Spinal cord (tissue), 10 donors: Measurements from ENCODE around the gene SLC15A4. TPM values are rescaled to one million over a fixed set of nuclear protein-coding genes. Genes with fewer than 3 reads are reported as not detected.

Experiments
- DNase-seq, 6 donors: peaks; one replicate each; pipeline versions ENCODE4 v3.0.0 to v3.0.0-alpha.2; 2013 to 2015; ENCODE audit warnings: low spot score in 6 of 6, low read depth in 4 of 6
- H3K27ac ChIP-seq: one replicate; pipeline ENCODE4 v1.5.1; 2013; ENCODE audit warnings: low read depth, low read length, control low read depth
- H3K27me3 ChIP-seq: one replicate; pipeline ENCODE4 v1.6.1; 2013; ENCODE audit warnings: low read length; ENCODE audit not compliant: control insufficient read depth, insufficient read depth
- H3K36me3 ChIP-seq: one replicate; pipeline ENCODE4 v1.6.1; 2013; ENCODE audit warnings: low read length; ENCODE audit not compliant: control insufficient read depth, insufficient read depth
- H3K4me1 ChIP-seq: one replicate; pipeline ENCODE4 v1.6.1; 2013; ENCODE audit warnings: low read length; ENCODE audit not compliant: control insufficient read depth, insufficient read depth
- H3K4me3 ChIP-seq: one replicate; pipeline ENCODE4 v1.5.1; 2013; ENCODE audit warnings: low read depth, low read length, control low read depth
- H3K9me3 ChIP-seq: one replicate; pipeline ENCODE4 v1.6.1; 2013; ENCODE audit warnings: low read length; ENCODE audit not compliant: control insufficient read depth, insufficient read depth
- WGBS: methylation state at CpG from one replicate; pipeline ENCODE4 v1.1.5; 2013; ENCODE audit warnings: missing lambda C conversion rate; ENCODE audit not compliant: insufficient coverage; 5-methylcytosine and 5-hydroxymethylcytosine counted together
- polyA plus RNA-seq, 2 donors: library from polyadenylated mRNA; unstranded; fragments of 120-200 nt; gene quantifications; one replicate each; pipeline ENCODE4 v1.2.1, GENCODE V29; 2013; ENCODE audit not compliant: insufficient read length in 2 of 2
- total RNA-seq, 2 donors: library from RNA; depleted of rRNA in 1 of 2; stranded (reverse); fragments of 120-200 nt in 1 of 2; fragments of >200 nt in 1 of 2; gene quantifications; one replicate each; pipeline versions ENCODE4 v1.2.3 to v1.2.4, GENCODE V29; 2013 to 2014
- donor health status: healthy.

Gene SLC15A4
- total and polyA plus RNA-seq, 4 donors, result 18.3 to 32.2 (median 27.1) TPM

DNA sequence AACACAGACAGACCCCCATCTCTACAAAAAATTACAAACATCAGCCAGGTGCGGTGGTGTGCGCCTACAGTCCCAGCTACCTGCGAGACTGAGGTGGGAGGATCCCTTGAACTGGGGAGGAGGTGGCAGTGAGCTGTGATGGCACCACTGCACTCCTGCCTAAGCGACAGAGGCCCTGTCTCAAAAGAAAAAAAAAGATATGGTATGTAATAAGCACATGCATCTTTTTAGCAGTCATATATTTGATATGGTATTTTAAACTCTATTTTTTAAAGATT, 7.2 kb downstream of the SLC15A4 start:
- no peaks in the 10 kb centered on the region for H3K27me3 ChIP-seq
- no peak overlapping the region for H3K4me3 ChIP-seq
- no peak for DNase-seq
- H3K9me3 ChIP-seq, result no peaks in the 10 kb centered on the region
- H3K36me3 ChIP-seq, result peaks cover 13% of the 10 kb centered on the region
- H3K4me1 ChIP-seq, result peaks cover 12% of the 10 kb centered on the region
- no peak overlapping the region for H3K27ac ChIP-seq
- WGBS, result no CpG with 5 or more reads among the region's 4 CpGs

DNA sequence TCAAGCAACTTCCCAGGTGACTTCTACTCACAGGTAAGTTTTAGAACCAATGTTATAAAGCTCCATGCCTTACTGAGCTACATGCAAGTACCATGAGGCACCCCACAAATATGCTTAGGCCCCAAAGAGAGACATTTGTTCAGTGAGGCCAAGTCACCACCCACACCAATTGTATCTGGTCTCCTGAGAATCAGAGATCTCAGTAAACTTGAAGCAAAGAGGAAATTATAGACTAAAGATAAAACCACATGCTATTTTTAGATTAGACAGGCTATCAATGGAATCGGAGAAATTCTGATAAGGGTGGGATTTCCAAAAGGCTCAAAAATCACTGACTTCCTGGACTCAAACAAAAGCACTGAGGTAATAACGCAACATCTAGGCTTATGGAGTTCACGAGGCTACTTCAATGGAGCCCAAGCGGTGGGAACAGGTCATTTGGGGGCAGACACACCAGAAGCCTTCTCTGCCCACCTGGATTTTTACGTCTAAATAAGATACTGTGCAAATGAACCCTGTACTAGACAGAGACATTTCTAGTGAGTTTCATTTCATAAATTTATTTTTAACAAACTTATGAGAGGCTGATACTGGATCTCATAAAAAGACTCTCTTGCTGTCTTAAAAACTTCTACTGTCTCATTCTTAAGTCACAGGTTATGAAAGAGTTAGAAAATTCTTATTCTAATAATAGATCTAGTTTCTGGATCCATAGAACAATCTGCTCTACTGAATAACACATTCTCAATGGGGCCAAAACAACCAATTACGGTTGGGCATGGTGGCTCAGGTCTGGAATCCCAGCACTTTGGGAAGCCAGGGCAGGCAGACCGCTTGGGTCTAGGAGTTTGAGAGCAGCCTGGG, 7.7 kb downstream of the SLC15A4 start:
- 92% methylated on average over 3 of the region's 7 CpGs for WGBS
- H3K27ac ChIP-seq, result no peak overlapping the region
- H3K4me3 ChIP-seq, result no peak overlapping the region
- H3K9me3 ChIP-seq, result no peaks in the 10 kb centered on the region
- DNase-seq, result no peak
- peaks cover 9% of the 10 kb centered on the region for H3K36me3 ChIP-seq
- H3K27me3 ChIP-seq, result no peaks in the 10 kb centered on the region
- peaks cover 12% of the 10 kb centered on the region for H3K4me1 ChIP-seq

DNA sequence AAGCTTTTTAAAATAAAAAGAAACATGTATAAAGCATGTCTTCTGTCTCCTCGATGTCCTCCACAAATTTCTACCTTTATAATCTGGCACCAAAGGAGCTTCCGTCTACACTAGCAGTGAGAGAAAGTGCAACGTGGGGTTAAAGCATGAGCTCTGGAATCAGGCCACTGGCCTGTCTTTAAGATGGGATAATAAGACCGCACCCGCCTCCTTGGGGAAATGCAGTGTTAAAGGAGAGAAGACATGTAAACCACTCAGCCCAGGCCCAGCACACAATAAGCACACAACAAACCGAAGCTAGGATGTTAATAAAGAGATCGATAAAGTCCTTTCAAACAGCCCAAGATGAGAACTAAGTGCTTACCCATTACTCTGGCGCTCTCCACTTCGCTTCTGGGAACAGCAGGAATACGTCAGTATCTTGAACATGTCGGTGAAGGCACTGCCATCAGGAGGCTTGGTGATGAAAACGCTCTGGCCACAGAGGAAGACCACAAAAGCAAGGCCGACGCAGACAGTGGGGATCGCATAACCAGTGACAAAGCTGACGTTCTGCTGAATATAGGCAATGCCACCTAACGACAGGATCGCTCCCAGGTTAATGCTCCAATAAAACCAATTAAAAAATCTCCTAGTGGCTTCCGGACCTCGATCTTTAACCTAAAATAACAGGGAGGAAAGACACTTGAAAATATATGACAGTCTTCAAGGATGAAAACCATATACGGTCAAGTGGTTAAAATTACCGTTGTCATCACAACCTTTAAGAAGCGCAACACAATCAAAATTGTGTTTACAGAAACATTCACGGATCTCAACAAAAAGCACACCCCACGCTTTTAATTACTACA, 9.1 kb downstream of the SLC15A4 start:
- 99% methylated on average over 9 of the region's 25 CpGs for WGBS
- no peaks in the 10 kb centered on the region for H3K9me3 ChIP-seq
- DNase-seq, result no peak
- no peak overlapping the region for H3K4me3 ChIP-seq
- H3K27ac ChIP-seq, result no peak overlapping the region
- peaks cover 13% of the 10 kb centered on the region for H3K36me3 ChIP-seq
- no peaks in the 10 kb centered on the region for H3K27me3 ChIP-seq
- peaks cover 16% of the 10 kb centered on the region for H3K4me1 ChIP-seq

GRCh38 chr12:128813883-128814282, 9.9 kb downstream of the SLC15A4 start:
- 84% methylated on average over 10 of the region's 10 CpGs for WGBS
- Histone ChIP-seq H3K4me3 (no peak overlapping the region), H3K9me3 (no peaks in the 10 kb centered on the region), H3K36me3 (peaks cover 13% of the 10 kb centered on the region), H3K27me3 (no peaks in the 10 kb centered on the region), H3K4me1 (peaks cover 13% of the 10 kb centered on the region), H3K27ac (no peak overlapping the region)
- no peak for DNase-seq

GRCh38 chr12:128813392-128813791, 10.4 kb downstream of the SLC15A4 start:
- Histone ChIP-seq H3K9me3 (no peaks in the 10 kb centered on the region), H3K36me3 (peaks cover 16% of the 10 kb centered on the region), H3K27me3 (no peaks in the 10 kb centered on the region), H3K4me1 (peaks cover 10% of the 10 kb centered on the region), H3K27ac (no peak overlapping the region), H3K4me3 (no peak overlapping the region)
- DNase-seq, result no peak
- WGBS, result 98% methylated on average over 7 of the region's 10 CpGs

DNA sequence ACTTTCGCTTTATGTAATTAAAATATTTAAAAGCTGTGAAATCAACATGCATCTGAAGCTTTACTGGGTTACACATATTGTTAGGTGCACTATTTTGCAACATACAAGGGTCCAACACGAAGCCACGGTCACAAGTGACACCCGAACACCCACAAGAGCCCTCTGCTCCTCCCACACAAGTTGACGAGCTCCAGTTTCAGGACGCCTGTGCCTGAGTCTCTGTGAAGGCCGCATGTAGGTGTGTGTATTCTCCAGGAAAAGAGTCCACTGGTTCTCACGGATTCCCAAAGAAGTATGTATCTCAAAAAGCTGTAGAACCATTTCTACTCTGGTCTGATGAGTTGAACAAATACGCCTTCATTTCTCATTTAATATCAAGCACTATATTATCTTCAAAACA, 12.0 kb downstream of the SLC15A4 start:
- Histone ChIP-seq H3K27me3 (no peaks in the 10 kb centered on the region), H3K27ac (no peak overlapping the region), H3K4me3 (no peak overlapping the region), H3K9me3 (no peaks in the 10 kb centered on the region), H3K36me3 (peaks cover 24% of the 10 kb centered on the region), H3K4me1 (peaks cover 8% of the 10 kb centered on the region)
- no peak for DNase-seq
- 86% methylated on average over 3 of the region's 9 CpGs for WGBS

DNA sequence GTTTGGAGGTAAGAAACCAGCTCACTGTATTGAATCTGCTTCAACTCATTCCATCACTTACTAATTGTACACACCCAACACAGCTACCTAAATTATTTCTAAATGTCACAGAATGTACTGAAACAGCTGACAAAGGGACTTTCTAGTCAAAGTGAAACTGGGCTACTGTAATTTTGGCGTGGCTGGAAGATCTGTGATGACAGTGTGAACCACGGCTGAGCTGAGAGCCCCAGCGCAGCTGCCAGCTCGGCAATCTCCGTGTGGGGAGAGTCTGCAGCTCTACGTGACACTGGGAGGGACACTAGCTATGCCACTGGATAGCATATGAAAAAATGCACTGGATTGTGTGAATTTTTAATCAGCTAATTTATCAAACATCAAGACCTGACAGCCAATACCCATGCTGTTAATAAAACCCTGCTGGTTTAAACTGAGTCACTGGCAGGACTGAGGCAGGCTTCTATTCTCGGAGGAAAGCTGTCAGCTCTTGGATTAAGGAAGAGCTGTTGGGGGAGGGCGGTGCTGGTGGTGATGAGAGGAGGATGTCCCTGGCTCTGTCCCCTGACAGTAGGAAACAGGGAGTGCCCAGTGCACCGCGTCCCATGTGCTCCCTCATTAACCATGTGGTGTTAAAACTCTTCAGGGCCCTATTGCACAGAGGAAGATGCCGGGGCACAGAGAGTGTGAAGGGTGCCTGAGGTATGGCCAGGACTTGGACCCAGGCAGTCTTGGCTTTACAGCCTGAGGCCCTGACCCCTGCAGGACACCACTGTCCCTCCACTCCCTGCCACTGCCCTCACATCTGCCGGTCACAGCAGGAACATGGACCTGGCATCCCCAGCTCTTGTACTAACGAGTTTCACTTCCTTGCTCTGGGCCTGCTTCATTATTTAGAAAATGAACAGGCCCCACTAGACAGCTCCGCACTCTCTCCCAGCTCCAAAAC, 13.3 kb downstream of the SLC15A4 start:
- no peaks in the 10 kb centered on the region for H3K27me3 ChIP-seq
- peaks cover 27% of the 10 kb centered on the region for H3K36me3 ChIP-seq
- DNase-seq, result peak in 1 of 6 donors; percentile 38
- H3K4me3 ChIP-seq, result no peak overlapping the region
- peaks cover 8% of the 10 kb centered on the region for H3K4me1 ChIP-seq
- no peak overlapping the region for H3K27ac ChIP-seq
- WGBS, result 33% methylated on average over 9 of the region's 14 CpGs
- H3K9me3 ChIP-seq, result no peaks in the 10 kb centered on the region

- WGBS, result 87% methylated on average over 10 of the region's 12 CpGs
- H3K36me3 ChIP-seq, result peaks cover 33% of the 10 kb centered on the region
- no peak overlapping the region for H3K27ac ChIP-seq
- peaks cover 8% of the 10 kb centered on the region for H3K4me1 ChIP-seq
- no peaks in the 10 kb centered on the region for H3K27me3 ChIP-seq
- H3K4me3 ChIP-seq, result no peak overlapping the region
- H3K9me3 ChIP-seq, result no peaks in the 10 kb centered on the region
- DNase-seq, result no peak
These were observed 15.1 kb downstream of the SLC15A4 start for GRCh38 chr12:128808651-128809050.

- Histone ChIP-seq H3K4me1 (peaks cover 8% of the 10 kb centered on the region), H3K4me3 (no peak overlapping the region), H3K27me3 (no peaks in the 10 kb centered on the region), H3K36me3 (peaks cover 28% of the 10 kb centered on the region), H3K9me3 (no peaks in the 10 kb centered on the region), H3K27ac (no peak overlapping the region)
- WGBS, result 92% methylated on average over 9 of the region's 14 CpGs
- DNase-seq, result no peak
These were observed 16.5 kb downstream of the SLC15A4 start for GRCh38 chr12:128807161-128807724.
